Stimulated activated naive CD4-positive, alpha-beta T cell treated with Interleukin-2 at 50 U/mL for 16 hours (primary cell): Measurements from ENCODE around the gene EEF1E1.

ENCODE experiments used
- DNase-seq: peaks from one replicate; lab custom pipeline; 2025; lab: John Stamatoyannopoulos, UW

The EEF1E1 gene

DNA sequence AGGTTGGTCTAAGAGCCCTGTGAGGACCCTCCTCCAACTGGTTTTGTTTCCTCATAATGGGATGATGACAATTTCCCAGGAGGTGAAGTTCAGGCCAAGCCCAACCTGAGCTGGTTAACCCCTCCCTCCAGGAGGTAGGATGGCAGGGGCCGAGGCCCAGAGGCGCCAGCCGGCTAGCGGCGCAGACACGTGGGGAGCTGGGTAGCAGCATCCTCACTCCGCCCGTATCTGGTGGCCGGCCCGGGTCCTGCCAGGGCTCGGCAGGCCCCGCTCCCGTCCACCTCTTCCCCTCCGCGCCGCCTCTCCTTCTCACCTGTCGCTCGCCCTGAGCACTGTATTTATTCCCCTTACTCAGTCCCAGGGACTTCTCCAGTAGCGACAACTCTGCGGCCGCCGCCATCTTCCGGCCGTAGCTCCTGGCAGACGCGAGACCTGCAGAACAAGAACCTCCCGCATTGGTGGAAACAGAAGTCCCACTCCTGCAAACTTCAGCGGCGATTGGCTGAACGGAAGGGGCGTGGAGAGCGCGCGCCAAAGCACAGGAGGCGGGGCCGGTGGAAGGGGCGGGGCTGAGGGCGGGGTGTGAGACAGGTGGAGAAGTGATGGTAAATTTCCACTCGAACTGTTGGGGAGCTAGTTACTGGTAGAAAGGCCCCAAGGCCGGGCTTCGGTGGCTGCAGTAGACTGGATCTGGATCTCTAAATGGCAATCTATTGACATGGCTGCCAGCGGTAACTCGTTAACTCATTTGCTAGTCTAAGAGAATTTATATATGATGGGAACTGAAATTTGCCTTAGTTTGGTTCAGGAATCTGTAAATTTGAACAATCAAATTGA lies at the start of gene EEF1E1:
EEF1E1 (minus strand) TSS at position 427 of the 837 bp plus-strand sequence; CDS start at position 400, 27 bp downstream.
- DNase-seq: peak; percentile 98

DNA sequence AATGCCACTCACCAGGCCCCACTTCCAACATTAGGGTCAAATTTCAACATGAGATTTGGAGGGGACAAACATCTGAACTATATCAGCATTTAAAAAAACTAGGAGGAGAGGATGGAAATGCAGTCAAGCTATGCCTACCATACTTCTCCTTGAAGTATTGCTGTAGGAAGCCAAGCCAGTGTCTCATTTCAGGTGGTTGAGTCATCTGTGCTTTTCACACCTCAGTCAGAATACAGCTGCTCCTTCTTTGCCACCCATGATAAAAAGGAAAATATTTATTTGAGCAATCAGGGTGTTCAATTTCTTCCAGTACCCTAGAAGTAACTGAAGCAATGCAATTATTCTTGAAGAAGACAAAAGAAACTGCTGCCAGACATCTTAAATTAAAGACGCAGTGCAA lies 47.0 kb upstream of the EEF1E1 start:
- DNase-seq: no peak

DNA sequence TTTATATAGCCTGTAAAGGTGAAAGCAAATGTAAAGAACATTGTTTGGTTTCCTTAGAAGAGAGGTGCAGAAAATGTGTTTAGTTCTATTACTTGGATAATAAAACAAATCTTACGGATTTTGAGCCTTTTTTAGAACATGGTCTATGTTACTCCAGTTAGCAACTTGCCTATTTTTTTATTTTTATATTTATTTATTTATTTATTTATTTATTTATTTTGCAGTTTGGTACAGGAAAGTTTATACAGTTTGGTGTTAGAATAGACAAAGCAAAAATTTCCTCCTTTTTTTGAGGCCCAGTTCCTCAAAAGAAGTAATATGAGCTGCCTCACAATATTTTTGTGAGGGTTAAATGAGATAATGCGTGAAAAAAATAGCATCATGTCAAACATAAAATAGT lies 41.6 kb upstream of the EEF1E1 start:
- no peak for DNase-seq

DNA sequence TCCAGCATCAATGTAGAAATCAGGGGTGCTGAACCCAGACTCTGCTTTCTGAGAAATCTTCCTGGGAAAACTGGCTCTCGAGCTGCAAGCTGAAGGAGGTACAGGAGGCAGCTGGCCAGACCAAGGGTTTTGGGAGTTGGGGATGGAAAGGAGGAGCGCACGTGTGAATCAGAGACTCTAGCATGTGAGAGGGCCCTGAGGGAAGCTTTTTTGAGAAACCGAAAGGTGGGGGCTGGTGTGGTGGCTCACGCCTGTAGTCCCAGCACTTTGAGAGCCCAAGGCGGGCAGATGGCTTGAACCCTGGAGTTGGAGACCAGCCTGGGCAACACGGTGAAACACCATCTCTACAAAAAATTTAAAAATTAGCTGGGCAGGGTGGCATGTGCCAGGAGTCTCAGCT lies 37.1 kb upstream of the EEF1E1 start:
- no peak for DNase-seq

DNA sequence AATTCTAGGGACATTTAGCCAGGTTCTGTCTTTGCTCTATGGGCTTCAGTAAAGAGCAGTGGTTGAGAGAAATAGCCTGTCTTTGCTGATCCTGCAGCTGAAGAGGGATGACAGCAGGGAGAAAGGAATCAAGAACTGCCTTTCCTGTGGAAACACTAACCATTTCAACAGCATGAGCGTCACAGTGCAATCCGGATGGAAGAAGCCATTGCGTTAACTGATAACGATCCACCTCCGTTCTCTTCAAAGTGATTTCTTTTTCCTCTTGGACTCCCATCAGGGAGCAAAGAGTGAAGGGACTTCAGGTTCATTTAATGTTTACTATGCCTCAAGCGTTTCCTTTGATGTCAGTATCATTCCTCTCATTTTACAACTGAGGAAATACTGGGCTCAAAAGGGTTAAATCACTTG lies 35.2 kb upstream of the EEF1E1 start:
- no peak for DNase-seq

DNA sequence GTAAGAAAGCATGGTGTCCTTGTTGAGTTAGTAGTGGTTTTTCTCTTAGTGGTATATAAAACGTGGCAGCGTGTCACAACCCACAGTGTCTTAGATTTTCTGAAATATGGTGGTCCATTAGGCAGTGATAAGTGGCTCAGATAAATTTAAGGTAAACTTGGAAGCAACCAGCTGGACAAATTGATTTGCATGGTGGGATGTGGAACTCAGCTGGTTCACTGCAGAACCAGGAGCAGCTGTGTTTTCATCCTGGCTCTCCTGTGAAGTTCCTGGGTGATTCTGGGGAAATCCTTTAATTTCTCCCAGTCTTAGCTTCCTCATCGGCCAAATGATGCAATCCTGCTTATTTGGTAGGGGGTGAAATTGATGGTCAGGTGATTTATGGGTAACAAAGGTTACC lies 32.9 kb upstream of the EEF1E1 start:
- DNase-seq: no peak

DNA sequence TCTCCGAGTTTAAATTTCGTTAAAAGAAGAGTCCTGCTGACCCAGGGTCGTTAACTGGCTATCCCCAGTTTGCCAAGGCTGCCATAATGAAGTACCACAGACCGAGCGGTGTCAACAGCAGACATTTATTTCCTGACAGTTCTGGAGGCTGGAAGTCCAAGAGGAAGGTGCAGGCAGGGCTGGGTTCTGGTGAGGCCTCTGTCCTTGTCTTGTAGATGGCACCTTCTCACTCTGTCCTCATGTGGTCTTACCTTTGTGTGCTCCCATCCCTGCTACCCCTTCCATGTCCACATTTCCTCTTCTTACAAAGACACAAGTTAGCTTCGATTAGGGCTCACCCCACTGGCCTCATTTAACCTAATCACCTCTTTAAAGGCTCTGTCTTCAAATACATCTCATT lies 29.8 kb upstream of the EEF1E1 start:
- DNase-seq: no peak

DNA sequence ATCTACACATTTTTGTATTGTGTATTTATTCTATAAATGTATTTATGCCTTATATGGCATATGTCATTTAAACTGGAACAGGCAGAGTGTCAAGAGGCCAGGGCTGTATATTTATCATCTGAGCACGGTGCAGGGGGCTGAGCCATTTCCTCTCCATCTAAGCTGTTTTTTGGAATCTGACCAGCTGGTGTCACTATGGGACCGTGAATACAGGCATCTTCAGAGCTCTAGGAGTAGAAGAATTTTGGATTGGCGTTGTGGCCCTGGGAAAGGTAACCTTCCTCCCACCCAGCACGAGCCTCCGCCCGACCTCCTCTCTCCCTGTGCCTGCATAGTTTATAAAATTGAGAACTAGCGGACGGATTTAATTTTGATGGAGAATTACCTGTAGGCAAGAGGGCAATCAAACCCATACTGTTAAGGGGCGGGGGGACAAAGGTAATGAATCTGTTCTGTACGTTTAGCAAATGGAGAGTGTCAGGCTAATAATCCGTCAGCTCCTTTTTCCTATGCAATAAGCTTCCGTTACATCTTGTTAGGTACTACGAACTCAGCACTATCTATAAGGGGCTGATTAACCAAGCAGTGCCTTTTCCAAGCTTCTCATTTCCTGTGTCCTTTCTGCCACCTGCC lies 29.0 kb upstream of the EEF1E1 start:
- DNase-seq: no peak

DNA sequence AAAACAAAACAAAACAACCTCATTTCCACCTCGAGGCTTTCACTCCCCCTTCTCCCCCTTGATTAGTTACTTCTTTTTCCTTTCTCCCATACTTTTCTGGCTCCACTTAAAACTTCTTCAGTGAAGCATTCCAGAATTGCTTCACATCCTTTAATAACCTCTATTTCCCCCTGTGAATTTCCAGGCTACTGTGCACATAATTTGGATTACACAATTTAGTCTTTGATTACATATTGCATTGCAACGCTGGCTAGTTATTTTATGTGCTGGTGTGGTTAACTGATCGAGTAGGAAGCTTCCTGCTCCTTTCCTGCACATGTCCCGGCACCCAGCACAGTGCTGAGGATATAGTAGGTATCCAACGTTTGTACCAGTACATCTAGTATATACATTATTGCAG lies 28.1 kb upstream of the EEF1E1 start:
- DNase-seq: no peak

DNA sequence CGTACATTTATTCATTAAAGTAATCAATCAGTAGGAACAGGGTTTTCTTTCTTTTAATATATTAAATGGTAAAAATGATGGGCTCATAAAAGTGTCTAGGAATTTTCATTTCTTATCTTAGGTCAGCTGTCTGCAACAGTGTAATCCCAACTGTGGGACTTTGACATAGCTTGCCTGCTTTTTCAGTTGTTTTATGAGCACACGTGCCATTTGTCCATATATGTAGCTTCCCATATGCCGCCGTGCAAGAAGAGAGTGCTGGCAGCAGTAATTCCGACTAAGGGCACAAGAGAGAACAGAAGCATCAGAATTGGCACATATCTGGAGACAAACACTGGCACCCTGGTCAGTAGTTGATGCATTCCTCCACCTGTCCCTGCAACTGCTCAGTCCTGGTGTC lies 20.9 kb upstream of the EEF1E1 start:
- DNase-seq: no peak

DNA sequence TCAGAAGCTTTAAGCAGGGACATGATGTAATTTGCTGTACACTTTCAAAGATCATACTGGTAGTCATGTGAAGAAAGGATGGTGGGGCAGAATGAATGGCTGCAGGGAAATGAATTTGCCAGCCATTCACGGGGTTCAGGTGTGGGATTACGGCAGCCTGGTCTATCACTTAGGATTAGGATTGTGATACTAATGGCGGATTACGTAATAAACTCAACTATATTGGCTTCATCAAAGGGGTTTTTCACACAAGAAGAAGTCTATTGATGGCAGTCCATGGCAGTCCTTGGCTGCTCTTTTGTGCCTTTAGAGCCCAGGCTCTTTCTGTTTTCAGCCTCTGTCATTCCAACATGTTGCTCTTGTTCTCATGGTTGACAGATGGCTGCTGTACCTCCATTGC lies 12.6 kb upstream of the EEF1E1 start:
- no peak for DNase-seq

DNA sequence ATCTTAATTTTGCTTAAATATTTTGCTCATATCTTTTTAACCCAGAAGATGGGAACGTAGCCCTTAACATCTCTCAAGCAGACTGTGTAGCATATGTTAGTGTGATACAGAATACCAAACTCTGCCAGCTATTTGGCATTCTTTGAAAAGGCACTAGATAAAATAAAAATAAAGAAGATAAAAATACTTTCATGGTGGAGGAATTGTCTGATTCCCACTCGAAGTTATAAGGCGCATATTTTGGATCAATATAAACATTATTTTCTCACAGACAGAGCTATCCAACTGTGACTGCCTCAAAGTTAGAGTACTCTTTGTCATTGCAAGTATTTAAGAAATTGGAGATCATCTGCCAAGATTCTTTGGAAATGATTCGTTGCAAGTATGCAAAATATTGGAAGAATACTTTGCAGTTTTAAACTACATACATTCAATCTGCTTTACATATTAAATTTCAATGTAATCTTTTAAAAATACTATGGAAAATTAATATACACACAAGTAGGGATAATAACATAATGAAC lies 10.8 kb upstream of the EEF1E1 start:
- DNase-seq: no peak

DNA sequence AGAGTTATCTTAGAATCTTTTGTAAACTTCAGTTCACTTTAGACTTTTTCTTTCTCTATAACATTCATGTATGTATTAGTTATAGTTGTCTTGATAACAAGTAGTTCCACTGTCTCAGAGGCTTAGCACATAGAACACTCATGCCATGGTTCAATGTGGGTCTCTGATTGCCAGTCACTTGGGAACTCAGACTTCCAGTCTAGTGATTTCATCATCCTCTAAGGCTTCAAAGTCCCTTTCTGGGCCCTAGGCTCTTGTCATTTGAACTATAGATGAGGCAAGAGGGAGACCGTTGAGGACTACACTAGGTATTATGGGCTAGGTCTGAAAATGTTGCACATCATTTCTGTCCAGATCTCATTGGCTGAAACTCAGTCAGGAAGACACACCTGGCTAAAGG lies 8.4 kb upstream of the EEF1E1 start:
- no peak for DNase-seq

DNA sequence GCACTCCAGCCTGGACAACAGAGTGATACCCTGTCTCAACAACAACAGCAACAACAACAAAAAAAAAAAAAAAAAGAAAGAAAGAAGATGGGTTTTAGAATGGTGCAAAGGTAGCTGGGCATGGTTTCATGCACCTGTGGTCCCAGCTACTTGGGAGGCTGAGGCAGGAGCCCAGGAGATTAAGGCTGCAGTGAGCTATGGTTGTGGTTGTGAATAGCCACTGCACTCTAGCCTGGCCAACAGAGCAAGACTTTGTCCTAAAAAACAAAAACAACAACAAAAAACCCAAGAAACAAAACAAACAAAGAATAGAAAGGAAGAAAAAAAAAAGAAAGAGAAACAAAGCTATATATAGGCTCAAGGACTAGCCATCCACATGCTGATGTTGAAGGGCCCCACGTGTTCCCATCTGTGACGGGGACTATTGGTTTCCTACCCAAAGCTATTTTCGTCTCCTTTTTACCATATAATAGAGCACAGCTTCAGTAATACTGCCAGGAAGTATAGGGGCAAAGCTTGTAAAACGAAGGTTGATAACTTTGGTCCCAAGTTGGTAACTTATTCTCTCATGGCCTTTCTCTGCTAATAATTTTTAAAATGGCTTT lies 7.9 kb upstream of the EEF1E1 start:
- DNase-seq: no peak

DNA sequence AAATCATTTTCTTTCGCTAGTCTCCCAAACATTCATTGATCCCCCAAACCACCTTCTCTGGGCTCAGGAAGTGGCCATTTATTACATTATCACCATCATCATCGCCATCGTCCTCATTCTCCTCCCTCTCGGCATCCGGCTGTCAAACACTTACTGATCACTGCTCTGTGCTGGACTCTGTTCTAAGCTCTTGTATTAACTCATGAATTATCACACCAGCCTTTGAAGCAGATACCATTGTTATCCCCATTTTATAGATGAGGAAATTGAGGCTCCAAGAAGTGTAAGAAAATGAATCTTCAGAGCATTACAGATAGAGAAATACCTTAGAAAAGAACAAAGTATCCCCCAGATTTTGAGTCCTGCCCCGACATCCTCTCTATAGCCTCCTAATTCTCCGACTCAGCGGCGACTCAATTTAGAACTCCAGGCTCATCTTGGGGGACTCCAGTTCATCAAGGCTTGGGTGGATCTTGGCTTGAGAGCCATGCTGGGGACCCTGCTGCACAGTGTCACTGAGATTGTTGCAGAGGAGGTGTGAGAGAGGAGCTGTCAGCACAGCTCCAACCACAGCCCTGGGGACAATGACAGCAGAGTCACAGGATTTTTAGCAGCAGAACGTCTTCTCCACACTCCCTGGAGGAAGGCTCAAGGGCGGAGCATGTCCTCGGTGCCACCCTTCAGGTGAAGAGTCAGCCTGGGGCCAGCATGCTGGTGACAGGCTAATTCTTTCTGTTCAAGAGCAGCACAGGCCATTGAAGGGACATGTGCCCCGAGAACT lies 6.6 kb upstream of the EEF1E1 start:
- no peak for DNase-seq

DNA sequence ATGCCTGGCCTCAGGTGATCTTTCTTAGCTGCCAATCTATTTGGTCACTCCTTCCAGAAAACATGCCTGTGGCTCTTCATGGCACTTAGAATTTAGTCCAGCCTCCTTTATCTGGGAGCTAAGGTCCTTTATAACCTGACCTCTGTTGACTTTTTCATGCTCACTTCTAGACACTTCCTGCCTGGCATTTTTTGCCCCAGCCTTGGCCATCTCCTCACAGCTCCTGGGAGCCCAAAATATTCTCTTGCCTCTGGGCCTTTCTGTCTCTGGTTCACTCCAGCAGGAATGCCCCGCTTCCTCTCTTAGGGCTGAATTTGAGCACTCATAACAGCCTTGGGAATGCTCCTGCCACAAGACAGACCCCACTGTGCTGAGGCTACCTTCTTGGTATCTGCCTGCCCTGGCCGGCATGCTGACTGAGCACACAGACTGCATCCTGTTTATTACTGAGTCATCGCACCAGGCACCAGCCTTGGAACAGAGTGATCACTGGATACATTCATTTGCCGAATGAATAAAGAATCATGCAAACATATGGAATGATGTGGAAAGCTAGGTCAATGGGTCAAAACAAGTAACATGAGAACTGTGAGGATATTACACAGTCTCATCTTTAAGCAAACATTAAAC lies 5.8 kb upstream of the EEF1E1 start:
- no peak for DNase-seq

DNA sequence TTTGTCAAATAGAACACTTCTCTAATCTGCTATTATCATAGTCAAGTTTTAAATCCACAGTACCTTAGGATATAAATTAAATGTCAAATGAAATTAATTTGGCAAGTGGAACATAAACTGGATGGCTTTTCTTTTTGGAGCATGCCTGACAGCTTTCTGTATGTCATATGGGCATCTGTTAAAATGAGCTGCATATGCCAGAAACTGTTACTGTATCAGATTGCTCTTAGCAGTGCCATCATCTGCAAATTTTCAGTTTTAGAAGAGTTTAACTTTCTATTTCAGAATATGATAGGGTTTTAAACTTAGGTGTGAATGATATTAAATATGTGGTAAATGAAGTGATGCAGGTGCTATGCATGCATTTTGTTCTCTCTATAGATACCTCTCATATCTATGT lies 3.4 kb upstream of the EEF1E1 start:
- DNase-seq: no peak

DNA sequence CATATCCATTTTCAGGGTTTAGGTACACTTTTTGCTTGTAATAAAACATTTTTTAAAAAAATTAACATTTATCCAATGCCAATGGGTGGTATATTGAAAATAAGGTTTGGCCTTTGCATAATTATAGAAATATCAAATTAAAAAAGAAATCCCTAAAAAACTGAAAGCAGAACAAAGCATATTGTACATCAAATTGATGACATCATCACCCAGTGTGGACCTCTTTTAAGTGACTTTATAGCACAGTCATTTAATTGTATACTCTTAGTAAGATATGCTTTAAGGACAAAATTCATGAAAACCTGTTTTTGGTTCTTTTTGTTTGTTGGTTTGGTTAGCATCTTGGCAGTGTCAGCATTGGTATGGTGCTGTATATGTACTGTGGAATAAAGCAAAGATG lies 1.4 kb upstream of the EEF1E1 start:
- DNase-seq: no peak

DNA sequence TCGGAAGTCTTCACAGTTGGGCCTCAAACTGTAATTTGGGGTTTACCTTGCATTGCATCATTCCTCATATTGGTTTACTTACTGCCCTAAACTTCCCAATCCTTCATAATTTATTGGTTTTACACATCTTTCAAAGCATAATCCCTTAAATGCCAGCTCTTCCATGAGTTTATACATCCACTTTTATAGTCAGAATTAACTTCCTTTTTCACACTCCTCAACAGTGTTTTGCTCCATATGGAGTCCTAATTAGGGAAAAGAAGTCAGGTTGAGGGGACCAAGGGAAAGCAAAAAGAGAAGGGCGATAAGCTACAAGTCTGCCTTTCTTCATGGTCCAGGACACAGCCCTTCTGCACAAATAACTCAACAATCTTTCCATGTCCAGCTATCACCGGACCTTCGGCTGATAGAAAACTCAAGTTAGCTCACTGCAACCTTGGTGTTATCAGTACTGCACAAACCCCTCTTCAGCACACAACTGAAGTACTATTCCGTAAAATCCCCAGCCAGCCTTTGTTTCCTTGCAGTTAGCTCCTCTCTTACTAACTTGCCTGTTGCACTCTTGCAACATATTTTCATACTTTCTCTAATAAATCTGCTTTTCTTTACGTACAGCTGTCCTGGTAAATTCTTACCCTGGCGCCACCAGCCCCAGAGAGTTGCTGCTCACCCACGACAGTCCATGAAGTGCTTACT lies 2.0 kb downstream of the EEF1E1 start:
- DNase-seq: no peak

DNA sequence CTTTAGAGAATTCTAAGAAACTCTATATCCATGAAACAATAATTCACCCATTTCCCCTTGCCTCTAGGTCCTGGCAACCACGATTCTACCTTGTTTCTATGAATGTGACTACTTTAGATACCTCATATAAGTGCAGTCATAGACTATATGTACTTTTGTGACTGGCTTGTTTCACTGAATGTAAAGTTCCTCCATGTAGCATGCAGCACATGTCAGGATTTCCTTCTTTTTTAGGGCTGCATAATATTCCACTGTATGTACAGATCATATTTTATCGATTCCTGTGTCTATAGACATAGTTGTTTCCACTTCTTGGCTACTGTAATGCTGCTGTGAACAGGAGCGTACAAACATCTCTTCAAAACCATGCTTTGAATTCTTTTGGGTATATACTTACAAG lies 11.7 kb downstream of the EEF1E1 start:
- no peak for DNase-seq

DNA sequence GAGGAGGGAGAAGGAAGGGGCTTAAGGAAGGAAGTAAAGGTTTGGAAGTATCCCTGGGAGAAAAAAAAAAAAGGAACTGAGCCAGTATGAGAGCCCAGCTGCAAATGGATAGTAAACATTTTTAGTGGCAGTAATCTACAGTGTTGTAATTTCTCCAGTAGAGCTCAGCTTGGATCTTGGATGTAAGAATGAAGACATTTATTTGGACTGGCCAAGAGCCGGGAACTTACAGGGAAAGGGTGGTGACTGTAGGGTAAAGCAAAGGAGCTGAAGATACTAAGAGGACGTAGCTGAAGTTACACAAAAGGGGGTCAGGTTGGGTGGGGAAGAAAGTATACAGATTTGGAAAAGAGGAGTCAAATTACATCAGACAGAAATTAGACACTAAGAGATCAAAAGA lies 13.5 kb downstream of the EEF1E1 start:
- no peak for DNase-seq
